Ishikawa (cell line): ENCODE data around the gene TMEM45A.

ENCODE experiments used
- CEBPB ChIP-seq: IDR thresholded peaks from 2 replicates; pipeline ENCODE4 v1.6.1; 2012
- CREB1 ChIP-seq: IDR thresholded peaks from 2 replicates; pipeline ENCODE4 v1.6.1; 2012; ENCODE audit warnings: low read depth
- EP300 ChIP-seq: IDR thresholded peaks from 2 replicates; pipeline ENCODE4 v1.6.1; 2012; ENCODE audit warnings: borderline replicate concordance
- NFIC ChIP-seq: IDR thresholded peaks from 2 replicates; pipeline ENCODE4 v1.6.1; 2012
- RAD21 ChIP-seq: IDR thresholded peaks from 2 replicates; pipeline ENCODE4 v1.6.1; 2012; ENCODE audit warnings: low read depth
- TCF12 ChIP-seq: IDR thresholded peaks from 2 replicates; pipeline ENCODE4 v1.6.1; 2012; ENCODE audit warnings: low read depth
- USF1 ChIP-seq: IDR thresholded peaks from 2 replicates; pipeline ENCODE4 v1.6.1; 2012

GRCh38 chr3:100605358-100605757 lies 112.9 kb downstream of the TMEM45A start:
- TF ChIP-seq CREB1 = no peak
- no peak for TF ChIP-seq EP300
- no peak for TF ChIP-seq RAD21
- TF ChIP-seq TCF12 = no peak
- TF ChIP-seq NFIC = no peak
- TF ChIP-seq USF1 = no peak
- no peak for TF ChIP-seq CEBPB
